GM18873 (cell line): Measurements from ENCODE around the gene ITPRID2.
A peak's percentile ranks its signal among the peaks of the same experiment; 100 is the strongest.

Experiments
- ATAC-seq: cut with Tn5 transposase; IDR thresholded peaks from one replicate; pipeline ENCODE4 v1.9.1; 2021; ENCODE audit warnings: mild to moderate bottlenecking, moderate library complexity, moderate number of reproducible peaks; ENCODE audit not compliant: unreplicated experiment, low FRiP score

The ITPRID2 gene

DNA sequence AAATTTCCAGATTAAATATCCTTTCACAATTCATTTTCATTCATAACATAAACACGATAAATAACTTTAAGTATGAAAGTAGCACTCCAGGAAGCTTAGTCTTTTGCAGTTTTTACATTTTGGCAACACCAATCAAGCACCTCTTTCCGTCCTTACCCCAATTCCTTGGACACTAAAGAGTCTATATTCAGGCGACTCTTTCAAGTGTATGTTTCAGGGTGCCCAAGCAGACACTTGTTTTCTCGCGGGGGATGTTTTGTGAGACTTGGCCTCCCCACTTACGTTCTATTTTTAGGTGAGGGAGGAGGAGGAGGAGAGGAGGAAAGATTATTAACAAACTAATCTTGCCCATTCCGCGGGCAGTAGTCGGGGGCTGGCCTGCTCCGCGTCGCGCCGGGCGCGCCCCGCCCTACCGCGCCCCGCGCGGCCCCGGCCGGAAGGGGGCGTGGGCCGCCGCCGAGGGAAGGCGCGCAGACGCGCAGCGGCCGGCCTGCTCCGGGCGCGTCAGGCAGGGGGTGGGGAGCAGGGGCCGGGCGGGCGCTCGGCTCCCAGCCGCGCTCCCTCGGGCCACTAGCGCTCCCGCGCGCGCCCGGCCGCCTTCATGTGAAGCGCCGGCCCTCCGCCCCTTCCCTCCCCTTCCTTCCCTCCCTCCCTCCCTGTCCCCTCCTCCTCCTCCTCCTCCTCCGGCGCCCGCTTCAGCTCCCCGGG is at the start of gene ITPRID2:
ITPRID2 (plus strand) TSS at position 473 of the 708 bp plus-strand sequence. CDS start 337 bp downstream, outside the sequence.
- ATAC-seq, result peak; percentile 56

DNA sequence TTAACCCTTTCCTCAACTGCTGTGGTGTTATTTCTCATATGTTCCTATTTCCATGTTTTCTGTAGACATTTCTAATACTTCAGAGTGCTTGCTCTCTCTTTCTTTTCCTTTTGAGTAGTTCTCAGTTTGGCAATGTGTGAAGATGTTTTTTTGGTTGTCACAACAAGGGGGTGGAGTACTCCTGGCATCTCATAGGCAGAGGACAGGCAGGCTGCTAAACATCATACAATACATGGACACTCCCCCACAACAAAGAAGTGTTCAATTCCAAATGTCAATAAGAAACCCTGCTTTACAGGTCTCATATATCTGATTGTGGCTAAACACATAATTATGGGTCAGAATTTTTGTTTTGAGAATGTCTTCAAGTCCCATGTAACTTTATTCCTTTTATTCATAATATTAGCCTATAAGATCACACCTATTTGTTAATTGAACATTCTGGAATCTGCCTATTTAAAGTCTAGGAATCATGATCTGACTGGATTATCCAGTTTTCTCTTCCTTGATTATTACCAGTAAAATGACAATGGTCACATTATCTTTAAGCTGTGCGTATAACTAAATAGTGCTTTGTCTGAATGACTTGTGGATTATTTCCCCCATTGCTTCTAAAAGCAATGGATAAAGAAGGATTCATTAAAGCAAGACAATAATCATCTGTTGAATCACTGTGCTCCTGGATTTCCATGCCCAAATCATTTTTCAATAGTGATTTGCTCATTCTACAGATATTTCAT is 46.8 kb upstream of the ITPRID2 start:
- no peak for ATAC-seq

DNA sequence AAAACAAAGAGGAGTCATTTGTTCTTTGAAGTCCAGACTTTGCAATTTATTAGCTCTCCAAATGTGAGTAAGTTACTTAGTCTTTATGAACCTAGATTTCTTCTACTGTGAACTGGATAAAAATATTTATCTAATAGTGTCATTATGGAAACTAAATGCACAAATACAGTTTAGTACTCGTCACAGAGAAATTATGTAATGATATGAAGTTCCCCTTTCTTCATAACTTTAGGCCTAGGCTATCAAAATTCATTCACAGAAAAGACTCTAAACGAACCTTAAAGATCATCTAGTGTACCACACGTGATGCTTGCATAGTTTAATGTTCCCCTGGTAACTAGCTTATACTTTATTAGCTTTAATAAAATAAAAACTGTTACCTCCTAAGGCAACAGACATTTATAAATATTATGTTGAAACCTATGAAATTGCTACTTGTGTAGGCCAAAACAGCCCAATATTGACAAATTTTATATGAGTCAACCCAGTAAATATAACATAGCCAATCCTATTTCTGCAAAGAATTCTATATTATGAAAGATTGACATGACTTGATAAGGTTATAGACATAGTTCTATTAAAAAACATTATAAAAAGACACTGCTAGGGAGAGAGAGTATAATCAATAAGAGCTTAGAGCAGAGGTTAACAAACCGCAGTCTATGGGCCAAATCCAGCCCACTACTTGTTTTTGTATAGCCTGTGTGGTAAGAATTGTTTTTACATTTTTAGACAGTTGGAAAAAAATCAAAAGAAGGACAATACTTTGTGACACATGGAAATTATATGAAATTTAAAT is 44.9 kb upstream of the ITPRID2 start:
- ATAC-seq, result no peak

DNA sequence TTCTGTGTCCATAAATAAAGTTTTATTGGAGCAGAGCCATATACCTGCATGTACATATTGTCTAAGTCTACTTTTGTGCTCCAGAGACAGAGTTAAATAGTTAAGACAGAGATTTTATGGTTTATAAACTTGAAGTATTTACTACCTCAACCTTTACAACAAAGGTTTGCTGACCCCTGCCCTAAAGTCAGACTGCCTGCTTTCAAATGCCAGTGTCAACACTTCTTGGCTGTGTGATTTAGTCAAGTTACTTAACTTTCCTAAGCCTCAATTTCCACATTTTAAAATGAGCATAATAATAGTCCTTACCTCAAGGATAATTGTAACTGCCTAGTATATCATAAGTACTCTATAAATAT is 44.4 kb upstream of the ITPRID2 start:
- no peak for ATAC-seq

DNA sequence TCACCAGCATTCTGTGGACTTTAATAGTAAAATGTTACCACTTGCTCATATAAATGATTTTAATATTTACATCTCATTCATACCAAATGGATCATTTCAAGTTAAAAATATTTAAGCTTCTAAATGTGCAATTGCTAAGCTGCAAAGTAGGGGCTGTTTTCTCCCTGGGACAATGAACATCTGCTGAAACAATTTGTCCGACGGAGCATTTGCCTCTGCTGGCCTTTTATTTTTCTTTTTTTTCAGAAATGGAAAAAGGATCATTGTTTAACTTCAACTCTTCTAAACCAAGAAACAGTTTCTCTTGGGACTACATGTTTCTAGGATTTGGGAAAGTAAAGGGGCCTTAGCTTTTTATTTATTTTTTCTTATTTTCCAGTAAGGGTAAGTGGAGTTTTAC is 43.8 kb upstream of the ITPRID2 start:
- no peak for ATAC-seq

DNA sequence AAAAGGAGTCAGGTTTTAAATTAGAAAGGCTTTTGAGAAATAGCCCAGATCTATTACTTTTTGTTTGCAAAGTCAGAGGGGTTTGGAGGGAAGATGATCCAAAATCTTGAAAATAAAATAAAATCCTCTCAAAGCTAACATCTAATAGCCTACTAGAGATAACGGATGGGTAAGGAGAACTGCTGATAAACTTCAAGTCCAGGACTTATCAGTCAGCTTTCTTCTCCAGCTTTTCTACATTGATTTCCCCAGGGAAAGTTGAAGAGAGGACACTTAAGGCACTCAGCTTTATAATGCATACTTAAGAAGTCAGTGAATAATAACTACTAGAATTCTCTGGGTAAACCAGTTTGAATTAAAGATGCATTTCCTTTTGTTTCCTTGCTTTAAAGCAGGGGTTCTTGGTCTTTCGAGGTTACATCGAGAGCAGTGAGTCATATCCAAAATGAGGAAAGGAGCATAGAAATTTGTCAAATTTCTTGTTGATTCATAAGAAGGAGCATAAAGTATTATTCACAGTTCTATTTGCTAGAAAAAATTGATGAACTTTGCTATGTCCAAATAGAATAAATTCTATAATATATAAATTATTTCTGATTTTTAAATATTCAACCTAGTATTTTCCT is 43.2 kb upstream of the ITPRID2 start:
- ATAC-seq, result no peak

DNA sequence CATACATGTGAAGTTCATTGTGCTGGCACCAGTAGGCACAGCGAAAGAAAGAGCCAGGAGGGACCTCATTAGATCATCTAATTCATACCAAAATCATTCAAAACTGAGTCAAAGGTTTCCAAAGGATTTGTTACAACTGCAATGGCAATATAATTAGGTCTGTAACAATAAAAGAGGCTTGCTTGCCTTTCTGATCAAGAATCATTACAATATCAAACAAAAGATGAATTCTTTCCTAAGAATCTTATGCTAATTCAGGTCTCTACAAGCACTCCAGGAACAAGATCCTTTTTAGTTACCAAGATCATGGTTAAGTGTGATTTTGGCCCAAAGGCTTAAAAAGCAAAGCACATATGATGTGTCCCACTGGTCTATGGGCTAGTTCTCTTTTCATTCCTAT is 41.9 kb upstream of the ITPRID2 start:
- ATAC-seq, result no peak

DNA sequence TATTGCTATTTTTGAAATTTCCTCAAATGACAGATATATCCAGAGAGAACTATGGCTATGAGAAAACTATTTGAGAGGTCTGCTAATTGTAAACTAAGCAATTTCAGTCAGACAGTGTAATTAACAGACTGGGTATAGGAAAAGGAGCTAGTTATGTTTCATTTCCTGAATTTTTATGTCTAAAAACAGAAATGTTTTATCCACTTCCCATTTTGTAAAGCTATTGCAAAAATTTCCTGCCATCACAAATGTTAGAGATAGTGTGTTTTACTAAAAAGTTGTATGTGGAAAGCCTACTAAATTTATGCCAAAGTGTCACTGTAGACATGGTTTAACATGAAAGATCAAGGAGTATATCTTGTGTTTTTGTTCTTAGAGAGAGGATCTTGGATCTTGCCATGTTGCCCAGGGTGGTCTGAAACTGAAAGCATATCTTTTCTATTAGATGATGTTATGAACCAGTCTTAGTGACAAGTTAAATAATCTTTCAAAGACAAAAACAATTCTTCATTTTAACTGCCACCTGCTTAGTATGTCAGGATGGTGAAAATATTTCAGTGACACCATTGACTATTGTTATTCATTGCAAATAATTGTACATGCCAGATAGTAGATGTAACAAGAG is 40.5 kb upstream of the ITPRID2 start:
- ATAC-seq, result peak; percentile 46

DNA sequence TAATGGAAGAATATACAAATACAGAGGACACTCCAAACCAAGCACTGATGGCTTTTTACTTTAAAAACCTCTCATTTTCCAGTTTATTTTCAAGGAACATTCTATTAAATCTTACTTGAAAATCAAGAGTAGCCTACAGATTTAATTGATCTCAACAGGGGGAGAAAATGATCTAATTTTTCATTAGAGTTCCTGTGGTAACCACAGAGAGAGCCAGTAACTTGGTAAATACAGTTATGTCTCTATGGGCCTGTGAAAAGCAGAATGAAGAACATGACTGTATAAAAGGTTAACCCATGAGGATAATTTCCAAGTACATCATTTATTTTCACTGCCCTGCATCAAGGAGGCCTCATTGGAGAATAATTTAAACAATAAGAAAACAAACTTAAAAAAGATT is 39.8 kb upstream of the ITPRID2 start:
- ATAC-seq, result no peak

DNA sequence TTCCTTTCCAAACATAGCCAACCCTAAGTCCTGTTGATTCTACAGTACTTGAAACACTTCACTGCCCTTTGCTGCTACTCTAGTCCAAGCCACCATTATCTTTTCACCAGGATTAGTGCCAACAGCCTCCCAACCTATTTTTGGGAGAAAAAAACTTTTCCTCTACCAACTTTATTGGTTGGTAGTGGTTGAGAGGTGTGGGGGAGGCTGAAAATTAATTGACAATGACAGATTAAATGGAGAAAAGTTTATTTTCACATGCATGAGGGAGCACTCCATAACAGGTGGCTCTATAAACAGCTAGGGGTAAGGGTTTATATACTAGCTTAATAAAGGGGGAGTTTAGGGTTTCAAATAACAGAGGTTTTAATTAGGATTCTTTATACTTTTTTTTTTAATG is 37.8 kb upstream of the ITPRID2 start:
- ATAC-seq, result no peak

DNA sequence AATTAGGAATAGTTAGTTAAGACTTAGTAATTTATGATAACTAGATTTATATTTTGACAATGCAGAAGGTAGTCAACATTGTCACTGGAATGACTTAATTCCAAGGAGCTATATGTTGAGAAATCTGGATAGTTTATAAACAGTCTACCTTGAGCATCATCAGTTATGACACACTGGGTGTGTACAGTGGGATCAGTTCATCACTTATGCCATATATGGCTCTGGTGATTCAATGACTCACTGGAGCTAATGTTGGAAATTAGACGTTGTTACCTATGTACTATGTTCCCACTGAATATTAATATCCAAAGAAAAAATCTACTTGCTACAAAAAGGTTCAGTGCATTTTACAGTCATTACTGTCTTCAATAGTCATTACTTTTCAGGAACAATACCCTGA is 34.0 kb upstream of the ITPRID2 start:
- no peak for ATAC-seq

DNA sequence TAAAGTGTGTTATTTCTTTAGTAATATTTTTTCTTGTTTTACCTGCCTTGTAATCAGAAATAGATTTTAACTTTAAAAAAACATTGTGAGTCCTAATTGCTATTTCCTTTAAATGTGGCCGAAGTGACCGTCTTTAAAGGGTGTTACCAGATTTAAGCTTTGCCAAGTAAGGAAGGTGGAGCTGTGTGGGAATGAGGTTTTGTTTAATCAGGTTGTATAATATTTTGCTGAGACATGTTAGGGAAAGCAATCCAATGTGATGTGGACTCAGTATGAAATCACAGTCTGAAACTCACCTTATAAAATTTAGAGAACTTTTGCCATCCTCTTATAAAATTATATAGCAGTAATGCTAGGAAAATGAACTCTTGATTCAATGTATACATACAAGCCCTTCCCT is 32.9 kb upstream of the ITPRID2 start:
- no peak for ATAC-seq

DNA sequence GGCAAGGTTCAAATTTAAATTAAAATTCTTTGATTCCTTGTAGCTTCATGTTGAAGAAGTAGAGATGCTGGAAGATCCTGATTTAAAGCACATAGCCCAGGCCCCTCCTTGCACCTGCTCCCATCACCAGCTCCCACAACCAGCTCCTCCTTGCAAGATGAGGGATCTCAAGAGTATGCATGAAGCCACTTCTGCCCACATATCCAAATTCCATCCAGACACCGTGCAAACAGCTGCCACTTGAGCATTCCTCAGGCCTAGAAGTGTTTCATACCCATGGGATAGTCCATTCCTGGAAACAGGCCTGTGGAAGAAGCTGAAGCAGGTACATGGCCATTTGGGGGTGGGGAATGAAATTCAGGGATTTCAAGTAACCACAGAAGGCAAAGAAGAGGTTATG is 32.4 kb upstream of the ITPRID2 start:
- ATAC-seq, result no peak

DNA sequence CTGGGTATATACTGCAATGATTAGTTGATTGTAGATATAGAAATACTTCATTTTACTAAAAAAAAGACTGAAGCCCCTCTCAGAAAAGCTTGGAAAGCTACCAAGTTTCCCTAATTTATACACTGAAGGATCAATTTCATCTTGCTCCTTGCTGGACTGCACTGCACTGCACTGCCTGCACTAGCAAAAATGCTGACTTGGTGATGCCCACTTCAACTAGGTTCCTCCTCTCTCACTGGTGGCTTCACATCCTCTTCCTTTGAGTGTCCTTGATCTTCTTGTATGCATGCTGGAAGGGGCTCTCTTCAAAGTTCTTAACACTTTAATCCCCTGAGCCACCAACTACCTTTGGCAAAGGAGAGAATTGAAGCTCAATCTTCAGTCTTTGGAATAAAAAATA is 31.7 kb upstream of the ITPRID2 start:
- ATAC-seq, result no peak

DNA sequence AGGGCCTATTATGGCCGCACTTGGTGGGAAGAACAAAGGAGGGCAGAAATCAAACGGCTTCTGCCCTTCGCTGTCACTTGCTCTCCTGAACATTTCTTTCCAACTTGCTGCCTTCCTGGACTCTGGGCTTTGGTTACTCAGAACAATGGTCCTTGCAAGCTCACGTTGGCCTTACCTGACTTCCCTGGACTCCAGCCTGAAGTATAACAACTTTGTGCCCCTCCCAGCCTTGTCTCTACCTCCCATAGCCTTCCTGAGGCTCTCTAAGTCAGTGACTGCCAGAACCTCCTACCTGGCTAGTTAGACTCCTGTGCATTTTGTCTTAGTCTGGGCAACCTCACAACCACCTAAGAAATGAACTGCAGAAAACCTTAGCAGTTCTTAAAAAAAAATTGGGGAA is 30.2 kb upstream of the ITPRID2 start:
- ATAC-seq, result no peak

DNA sequence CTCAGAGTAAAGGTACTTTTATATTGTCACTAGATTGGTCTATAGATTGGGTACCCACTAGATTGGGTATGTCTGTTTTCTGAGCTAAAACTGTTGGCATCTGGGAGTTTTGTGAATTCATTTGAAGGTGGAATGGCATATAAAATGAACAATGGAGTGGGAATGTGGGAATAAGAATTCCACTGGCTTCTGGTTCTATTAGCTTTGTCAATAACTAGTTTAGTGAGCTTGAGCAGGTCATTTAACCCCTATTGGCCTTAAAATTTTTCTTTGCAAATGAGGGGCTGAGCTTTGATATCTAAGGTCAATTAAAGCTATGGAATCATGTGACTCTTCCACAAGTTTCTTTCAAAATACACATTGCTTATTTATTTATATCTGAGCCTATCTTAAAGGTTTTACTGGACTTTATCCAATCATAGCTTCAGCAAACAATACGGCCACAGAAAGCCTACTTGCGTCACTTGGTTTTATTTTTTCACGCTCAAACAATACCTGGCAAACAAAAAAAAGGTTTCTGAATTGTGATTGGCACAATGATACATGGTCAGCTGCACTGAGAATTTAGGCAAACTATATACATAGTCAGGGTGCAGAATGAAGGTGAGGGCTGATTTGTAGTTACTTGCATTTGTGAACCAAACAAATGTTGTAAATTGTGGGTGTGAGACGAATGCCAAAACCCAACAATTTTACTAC is 28.8 kb upstream of the ITPRID2 start:
- no peak for ATAC-seq

DNA sequence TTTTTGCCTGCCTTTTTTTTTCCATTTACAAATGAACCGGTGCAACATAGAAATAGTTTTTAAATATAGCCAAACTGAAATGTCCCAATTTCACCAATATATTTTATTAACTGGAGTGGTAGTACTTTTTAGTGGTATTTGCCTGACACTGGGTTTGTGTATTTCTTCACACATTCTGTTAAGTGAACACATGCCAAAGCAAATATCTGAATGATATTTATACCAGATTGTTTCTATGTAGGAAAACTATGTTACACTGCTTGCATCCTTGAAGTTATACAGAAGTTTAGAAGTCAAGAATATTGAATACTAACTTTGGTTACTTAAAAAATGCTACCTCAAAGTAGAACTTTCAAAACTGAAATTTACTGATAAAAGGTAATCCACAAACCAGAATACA is 19.4 kb upstream of the ITPRID2 start:
- no peak for ATAC-seq

DNA sequence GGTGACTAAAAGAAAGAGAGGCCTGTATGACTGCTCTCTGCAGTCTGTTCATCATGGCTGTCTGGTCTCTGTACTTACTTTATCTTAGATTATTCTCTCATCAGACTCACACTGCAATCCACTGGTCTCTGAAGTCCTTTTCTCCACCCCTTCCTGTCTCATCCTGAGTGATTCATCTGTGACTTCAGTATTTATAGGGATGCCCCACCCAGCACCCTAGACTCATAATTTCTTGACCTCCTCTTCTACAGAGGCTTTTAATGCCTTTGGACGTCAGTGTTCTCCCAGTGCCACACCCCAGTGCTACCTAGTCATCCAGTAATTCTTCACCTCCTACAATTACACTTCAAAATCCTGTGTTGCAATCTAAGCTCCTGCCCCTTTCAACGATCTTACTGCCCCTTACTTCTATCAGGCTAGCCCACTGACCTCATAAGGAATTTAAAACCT is 14.9 kb upstream of the ITPRID2 start:
- ATAC-seq, result no peak

DNA sequence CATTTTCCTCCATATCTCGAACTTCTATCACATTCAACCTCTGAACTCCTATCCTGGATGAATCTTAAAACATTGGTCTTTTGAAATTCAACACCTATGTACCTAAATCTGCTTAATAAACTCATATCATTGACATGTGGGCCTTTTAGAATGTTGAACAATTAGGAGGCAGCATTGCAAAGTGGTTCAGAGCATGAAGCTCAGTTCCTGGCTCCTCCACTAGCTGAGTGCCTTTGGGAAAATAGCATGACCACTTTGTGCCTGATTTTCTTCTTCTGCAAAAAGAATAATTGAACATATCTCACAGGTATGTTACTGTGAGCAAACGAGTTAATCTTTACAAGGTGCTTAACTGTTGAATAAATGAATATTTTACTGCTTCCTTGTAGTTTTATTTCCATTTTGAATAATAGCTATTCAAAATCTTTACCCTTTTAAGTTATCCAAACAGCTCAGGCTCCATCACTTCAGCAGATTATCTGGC is 14.3 kb upstream of the ITPRID2 start:
- no peak for ATAC-seq

DNA sequence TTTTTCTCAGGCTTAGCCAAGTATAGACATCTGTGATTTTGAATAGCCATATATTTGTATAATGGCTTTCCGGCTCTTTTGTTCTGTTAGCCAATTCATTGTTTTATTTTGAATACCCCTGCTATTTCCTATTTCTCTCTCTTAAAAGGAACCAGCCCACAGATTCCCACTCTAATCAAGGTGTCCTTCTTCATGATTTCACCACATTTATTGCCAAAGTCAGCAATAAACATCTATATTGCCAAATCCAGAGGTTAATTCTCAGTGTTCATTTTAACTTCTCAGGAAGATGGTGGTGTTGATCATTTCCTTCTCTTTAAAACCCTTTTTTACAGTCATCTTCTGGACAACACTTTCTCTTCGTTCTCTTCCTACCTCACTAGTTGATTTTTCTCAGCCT is 13.1 kb upstream of the ITPRID2 start:
- ATAC-seq, result no peak
